ENCODE measurements around the gene ZDHHC14.

The ZDHHC14 gene

GRCh38 chr6:157492249-157492648 is 111.3 kb downstream of the ZDHHC14 start:
- POLR2A ChIA-PET (ENCODE audit: low non-redundant PET) = no interaction called here
- no peak overlapping the region for H3K27ac ChIP-seq
- TF ChIP-seq CTCF (conservative IDR thresholded peaks at IDR 0.05; ENCODE audit: low read depth) = no peak
- no peak for DNase-seq (ENCODE audit: low spot score)
- CTCF ChIA-PET = no interaction called here

GRCh38 chr6:157492741-157493140 is 111.8 kb downstream of the ZDHHC14 start:
- POLR2A ChIA-PET (ENCODE audit: low non-redundant PET) = no interaction called here
- CTCF ChIA-PET = no interaction called here
- no peak for TF ChIP-seq CTCF (conservative IDR thresholded peaks at IDR 0.05; ENCODE audit: low read depth)
- no peak overlapping the region for H3K27ac ChIP-seq
- DNase-seq (ENCODE audit: low spot score) = no peak

- no peak for DNase-seq (ENCODE audit: low spot score)
- ChIA-PET POLR2A (ENCODE audit: low non-redundant PET) (no interaction called here), CTCF (no interaction called here)
- no peak overlapping the region for H3K27ac ChIP-seq
- TF ChIP-seq CTCF (conservative IDR thresholded peaks at IDR 0.05; ENCODE audit: low read depth) = no peak
Measured at GRCh38 chr6:157493173-157493572, 112.2 kb downstream of the ZDHHC14 start.

- no peak for DNase-seq (ENCODE audit: low spot score)
- ChIA-PET CTCF (no interaction called here), POLR2A (ENCODE audit: low non-redundant PET) (no interaction called here)
- no peak for TF ChIP-seq CTCF (conservative IDR thresholded peaks at IDR 0.05; ENCODE audit: low read depth)
- H3K27ac ChIP-seq = no peak overlapping the region
Measured at GRCh38 chr6:157493576-157493975, 112.6 kb downstream of the ZDHHC14 start.

- CTCF ChIA-PET = no interaction called here
- no peak overlapping the region for H3K27ac ChIP-seq
- TF ChIP-seq CTCF (conservative IDR thresholded peaks at IDR 0.05; ENCODE audit: low read depth) = no peak
- no peak for DNase-seq (ENCODE audit: low spot score)
- POLR2A ChIA-PET (ENCODE audit: low non-redundant PET) = no interaction called here
Measured at GRCh38 chr6:157494132-157494710, 113.2 kb downstream of the ZDHHC14 start.

- ChIA-PET POLR2A (ENCODE audit: low non-redundant PET) (no interaction called here), CTCF (no interaction called here)
- no peak for TF ChIP-seq CTCF (conservative IDR thresholded peaks at IDR 0.05; ENCODE audit: low read depth)
- no peak for DNase-seq (ENCODE audit: low spot score)
- no peak overlapping the region for H3K27ac ChIP-seq
Measured at GRCh38 chr6:157496534-157497095, 115.6 kb downstream of the ZDHHC14 start.

All from RWPE1 (cell line).